Memory B cell (primary cell): ENCODE data around the gene CNOT1.

Source experiments
- ATAC-seq: fragments of 150-1000 bp; cut with Tn5 transposase; 2 replicates; pipeline ENCODE4 v1.10.0; 2021; ENCODE audit warnings: low read depth, mild to moderate bottlenecking, moderate library complexity
- DNase-seq, 2 donors: peaks; one replicate each; pipeline ENCODE4 v3.0.0; 2022; ENCODE audit warnings: low spot score in 2 of 2
- H3K27ac Mint-ChIP-seq: one replicate; pipeline ENCODE4 v1.8.0; 2022; ENCODE audit warnings: mild to moderate bottlenecking, moderate library complexity, mixed read lengths
- H3K27me3 Mint-ChIP-seq: one replicate; pipeline ENCODE4 v1.8.0; 2022; ENCODE audit warnings: mixed read lengths
- H3K36me3 Mint-ChIP-seq: one replicate; pipeline ENCODE4 v1.8.0; 2022; ENCODE audit warnings: mild to moderate bottlenecking, mixed read lengths
- H3K4me1 Mint-ChIP-seq: one replicate; pipeline ENCODE4 v1.8.0; 2022; ENCODE audit warnings: mixed read lengths
- H3K4me3 Mint-ChIP-seq: one replicate; pipeline ENCODE4 v1.8.0; 2022; ENCODE audit warnings: mild to moderate bottlenecking, moderate library complexity, mixed read lengths
- H3K9me3 Mint-ChIP-seq: one replicate; pipeline ENCODE4 v1.8.0; 2022; ENCODE audit warnings: mixed read lengths

Gene CNOT1

DNA sequence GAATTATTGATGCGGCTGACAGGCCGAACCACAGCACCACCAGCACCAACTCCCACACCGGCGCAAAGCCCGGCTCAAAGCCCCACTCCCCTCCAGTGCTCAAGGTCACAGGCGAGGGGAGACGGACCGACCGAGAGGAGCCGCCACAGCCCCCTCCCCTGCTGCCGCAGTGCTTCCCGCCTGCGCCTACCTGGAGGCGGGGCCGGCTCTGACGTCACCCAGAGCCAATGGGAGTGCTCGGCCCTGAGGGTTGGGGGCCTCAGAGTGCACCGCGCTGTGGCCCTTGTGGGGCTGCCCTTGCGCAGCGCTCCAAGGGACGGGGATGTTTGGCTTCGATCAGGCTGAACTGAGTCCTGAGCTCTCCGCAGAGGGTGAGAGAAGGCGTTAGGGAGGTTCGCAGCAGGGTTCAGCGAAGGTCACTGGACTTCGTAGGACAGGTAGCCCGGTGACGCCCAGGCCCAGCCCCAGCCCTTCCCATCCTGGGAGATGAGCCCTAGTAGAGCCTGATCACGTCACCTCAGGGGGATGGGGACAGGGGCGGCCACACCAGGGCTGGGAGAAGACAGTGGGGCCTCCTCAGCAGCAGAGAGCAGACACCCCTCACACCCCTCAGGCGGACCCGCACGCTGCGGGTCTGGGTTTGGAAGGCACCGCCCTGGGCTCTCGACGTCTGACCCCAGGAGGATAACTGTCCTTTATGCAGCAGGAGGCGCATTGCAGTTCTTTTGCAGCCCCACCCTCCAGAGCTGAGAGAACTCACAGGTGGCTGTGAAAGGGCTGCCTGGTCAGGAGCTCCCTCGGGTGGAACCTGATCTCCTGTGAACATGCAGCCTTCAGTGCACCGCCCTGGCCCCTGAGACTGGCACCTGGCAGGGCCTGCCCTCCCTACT is 128.1 kb downstream of the CNOT1 start:
- H3K27me3 Mint-ChIP-seq: peaks cover 15% of the 10 kb centered on the region
- peaks cover 9% of the 10 kb centered on the region for H3K4me1 Mint-ChIP-seq
- no peaks in the 10 kb centered on the region for H3K36me3 Mint-ChIP-seq
- H3K27ac Mint-ChIP-seq: no peak overlapping the region
- H3K4me3 Mint-ChIP-seq: peak overlapping the region; percentile 81
- no peak for DNase-seq
- H3K9me3 Mint-ChIP-seq: no peaks in the 10 kb centered on the region
- peak; percentile 39 for ATAC-seq

DNA sequence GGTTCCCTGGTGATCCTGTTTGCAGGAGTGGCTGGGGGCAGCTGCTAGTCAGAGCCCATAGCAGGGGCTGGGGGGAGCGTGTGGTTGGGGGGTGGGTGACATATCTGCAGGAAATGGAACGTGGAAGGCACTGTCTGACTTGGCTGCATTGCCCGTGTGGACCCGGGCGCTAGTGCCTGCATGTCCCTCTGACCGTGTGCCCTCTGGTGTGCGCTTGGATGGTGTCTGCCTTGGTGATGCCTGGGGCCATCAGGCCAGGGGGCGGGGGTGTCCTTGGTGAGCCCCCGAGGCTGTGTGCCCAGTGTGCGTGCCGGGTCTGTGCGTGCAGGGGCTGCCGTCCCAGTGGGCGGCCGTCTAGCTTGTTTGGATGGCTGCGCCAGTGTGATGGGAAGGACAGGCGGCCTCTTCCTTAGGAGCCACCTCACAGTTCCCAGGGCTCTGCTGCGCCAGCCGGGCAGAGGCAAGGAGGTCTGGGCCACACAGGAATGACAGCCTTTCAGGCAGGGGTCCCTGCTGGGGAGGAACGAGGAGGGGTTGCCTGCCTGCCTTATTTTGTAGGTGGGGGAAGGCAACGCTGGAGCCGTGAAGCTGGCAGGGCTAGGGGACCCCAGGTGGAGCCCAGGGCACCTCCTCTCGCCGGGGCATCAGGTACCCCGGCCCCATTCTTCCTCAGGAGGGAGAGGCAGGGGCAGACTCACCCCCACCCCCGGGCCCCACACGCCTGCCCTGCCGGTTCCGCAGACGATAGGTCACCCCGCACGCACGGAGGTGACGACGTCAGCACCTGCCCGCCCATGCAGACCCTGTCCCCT is 129.0 kb downstream of the CNOT1 start:
- Mint-ChIP-seq H3K27me3 (peaks cover 16% of the 10 kb centered on the region), H3K27ac (no peak overlapping the region), H3K4me3 (peak overlapping the region; percentile 81), H3K4me1 (peaks cover 9% of the 10 kb centered on the region), H3K36me3 (no peaks in the 10 kb centered on the region), H3K9me3 (no peaks in the 10 kb centered on the region)
- ATAC-seq (peak; percentile 25), DNase-seq (no peak)

GRCh38 chr16:58499615-58500351 is 129.8 kb downstream of the CNOT1 start, which contains the start of gene NDRG4:
NDRG4 (plus strand) TSS chr16:58500143; CDS start chr16:58500249, 106 bp downstream.
- H3K4me1 Mint-ChIP-seq: peaks cover 16% of the 10 kb centered on the region
- no peak for DNase-seq
- no peaks in the 10 kb centered on the region for H3K9me3 Mint-ChIP-seq
- peak; percentile 64 for ATAC-seq
- H3K27me3 Mint-ChIP-seq: peaks cover 22% of the 10 kb centered on the region
- no peak within 1 kb of the TSS for H3K27ac Mint-ChIP-seq
- H3K4me3 Mint-ChIP-seq: peak within 1 kb of the TSS; percentile 81
- no peaks in the 10 kb centered on the region for H3K36me3 Mint-ChIP-seq

DNA sequence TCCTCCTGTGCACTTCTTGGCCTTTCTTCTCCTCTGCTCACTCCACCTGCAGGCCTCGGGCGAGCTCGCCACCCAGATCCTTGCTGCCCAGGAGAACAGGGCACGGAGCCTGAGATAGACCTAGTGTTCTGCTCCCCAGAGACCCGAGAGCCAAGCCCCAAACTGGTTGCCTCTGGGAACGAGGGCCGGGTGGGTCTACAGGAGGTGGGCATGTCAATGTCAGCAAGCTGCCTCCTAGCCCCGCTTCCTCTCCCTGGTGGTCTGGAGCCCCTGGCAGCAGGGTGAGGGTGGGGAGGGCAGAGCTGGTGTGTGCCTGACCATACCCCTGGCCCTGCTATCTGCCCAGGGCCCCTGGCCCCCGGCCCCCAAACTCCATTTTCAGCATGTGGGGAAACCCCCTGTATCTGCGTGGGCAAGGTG is 130.5 kb downstream of the CNOT1 start:
- peaks cover 16% of the 10 kb centered on the region for H3K4me1 Mint-ChIP-seq
- H3K27me3 Mint-ChIP-seq: peaks cover 22% of the 10 kb centered on the region
- DNase-seq (no peak), ATAC-seq (no peak)
- H3K27ac Mint-ChIP-seq: no peak overlapping the region
- no peaks in the 10 kb centered on the region for H3K9me3 Mint-ChIP-seq
- H3K36me3 Mint-ChIP-seq: no peaks in the 10 kb centered on the region
- no peak overlapping the region for H3K4me3 Mint-ChIP-seq

DNA sequence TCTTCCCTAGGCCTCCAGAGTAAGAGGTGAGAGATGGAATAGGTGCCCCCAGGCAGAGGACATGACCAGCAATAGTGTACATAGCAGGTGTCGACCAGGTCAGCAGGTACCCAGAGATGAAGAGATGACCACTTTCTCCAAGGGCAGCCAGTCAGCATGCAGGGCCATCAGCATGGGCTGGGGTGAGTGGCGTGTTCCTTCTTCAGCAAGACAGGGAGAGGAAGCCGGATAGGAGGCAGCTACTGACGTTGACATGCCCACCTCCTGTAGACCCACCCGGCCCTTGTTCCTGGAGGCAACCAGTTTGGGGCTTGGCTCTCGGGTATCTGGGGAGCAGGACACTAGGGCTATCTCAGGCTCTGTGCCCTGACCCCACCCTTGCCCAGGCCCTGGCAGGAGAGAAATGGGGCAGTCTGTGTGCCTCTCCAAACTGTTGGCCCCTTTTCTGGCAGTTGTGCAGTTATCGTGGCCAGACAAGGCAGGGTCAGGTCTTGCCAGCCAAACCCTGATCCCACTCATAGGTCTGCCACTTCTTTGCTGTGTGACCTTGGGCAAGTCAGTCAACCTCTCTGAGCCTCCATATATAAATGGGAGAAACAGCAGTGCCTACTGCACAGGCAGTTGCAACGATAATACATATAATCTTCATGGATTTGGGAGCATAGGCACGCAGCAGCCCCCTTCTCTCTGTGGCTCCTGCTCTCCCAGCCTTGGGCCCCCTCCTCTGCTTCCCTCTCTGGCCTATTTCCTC is 131.1 kb downstream of the CNOT1 start:
- ATAC-seq: no peak
- Mint-ChIP-seq H3K36me3 (no peaks in the 10 kb centered on the region), H3K4me3 (no peak overlapping the region), H3K4me1 (peaks cover 16% of the 10 kb centered on the region), H3K27ac (no peak overlapping the region), H3K9me3 (no peaks in the 10 kb centered on the region), H3K27me3 (peaks cover 20% of the 10 kb centered on the region)
- DNase-seq: no peak

DNA sequence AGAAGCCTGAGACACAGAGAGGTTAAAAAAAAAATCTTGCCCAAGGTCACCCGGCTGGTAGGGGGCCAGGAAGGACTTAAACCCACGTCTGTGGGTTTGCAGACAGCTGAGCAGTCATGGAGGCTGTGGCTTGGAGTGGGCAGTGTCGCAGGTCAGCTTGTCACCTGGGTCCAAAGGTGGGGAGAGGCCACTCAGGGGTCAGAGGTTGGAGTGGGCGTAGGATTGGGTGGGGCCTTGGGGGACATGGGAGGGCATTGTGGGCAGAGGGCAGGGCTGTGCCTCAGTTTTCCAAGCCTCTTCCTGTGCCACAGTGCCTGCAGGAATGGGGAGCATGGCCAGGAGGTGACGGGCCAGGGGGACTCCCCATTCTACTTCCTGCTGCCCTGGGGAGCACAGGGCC is 131.7 kb downstream of the CNOT1 start:
- Mint-ChIP-seq H3K36me3 (no peaks in the 10 kb centered on the region), H3K9me3 (no peaks in the 10 kb centered on the region), H3K4me1 (peaks cover 18% of the 10 kb centered on the region), H3K27me3 (peaks cover 18% of the 10 kb centered on the region), H3K4me3 (no peak overlapping the region), H3K27ac (no peak overlapping the region)
- DNase-seq (no peak), ATAC-seq (no peak)

- ATAC-seq: no peak
- Mint-ChIP-seq H3K27ac (no peak overlapping the region), H3K27me3 (peaks cover 20% of the 10 kb centered on the region), H3K36me3 (no peaks in the 10 kb centered on the region), H3K4me3 (no peak overlapping the region), H3K4me1 (peaks cover 18% of the 10 kb centered on the region), H3K9me3 (no peaks in the 10 kb centered on the region)
- DNase-seq: no peak
Measured at GRCh38 chr16:58497468-58497867, 132.2 kb downstream of the CNOT1 start.

DNA sequence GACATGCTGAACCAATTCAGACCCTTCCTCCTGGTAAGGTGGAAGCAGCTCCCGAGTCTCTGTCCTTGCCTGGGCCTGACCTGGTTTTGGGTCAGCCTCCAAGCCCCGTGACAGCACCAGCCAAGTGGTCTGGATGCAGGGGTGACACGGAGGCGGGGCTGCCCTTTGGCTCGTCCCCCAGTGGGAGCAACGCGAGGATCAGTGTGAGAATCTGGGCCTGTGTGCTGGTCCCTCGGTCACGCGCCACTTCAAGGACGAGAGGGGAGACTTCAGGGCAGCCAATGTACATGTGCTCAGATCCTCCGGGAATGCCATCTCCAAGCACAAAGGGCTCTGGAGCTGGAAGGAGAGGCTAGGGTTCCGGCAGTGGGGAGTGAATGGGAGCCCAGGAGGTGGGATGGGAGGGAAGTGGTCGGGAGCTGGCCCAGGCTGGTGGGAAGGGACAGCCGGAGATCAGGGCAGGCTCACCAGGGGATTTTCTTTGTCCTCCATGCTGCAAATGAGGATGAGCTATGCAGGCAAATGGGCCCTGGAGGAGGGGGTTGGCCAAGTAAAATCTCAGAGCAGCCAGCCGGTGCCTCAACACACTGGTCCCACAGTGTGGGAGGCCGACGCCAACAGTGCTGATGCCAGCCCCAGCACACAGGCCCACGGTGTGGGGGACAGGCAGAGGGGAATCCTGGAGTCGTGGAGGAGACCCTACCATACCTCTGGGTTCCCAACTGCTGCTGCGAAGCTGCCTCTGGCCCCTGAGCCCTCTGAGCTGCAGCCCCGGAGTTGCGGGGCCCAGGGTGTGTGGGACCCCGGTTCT is 133.9 kb downstream of the CNOT1 start:
- H3K4me3 Mint-ChIP-seq: no peak overlapping the region

GRCh38 chr16:58494981-58495520 is 134.6 kb downstream of the CNOT1 start:
- Mint-ChIP-seq H3K4me1 (peaks cover 9% of the 10 kb centered on the region), H3K9me3 (no peaks in the 10 kb centered on the region), H3K27ac (no peak overlapping the region), H3K4me3 (no peak overlapping the region), H3K36me3 (no peaks in the 10 kb centered on the region), H3K27me3 (peaks cover 13% of the 10 kb centered on the region)
- DNase-seq (no peak), ATAC-seq (peak; percentile 60)

More for the DNA sequence above, 133.9 kb downstream of the CNOT1 start:
- ATAC-seq (no peak), DNase-seq (no peak)
- peaks cover 13% of the 10 kb centered on the region for H3K27me3 Mint-ChIP-seq
- no peak overlapping the region for H3K27ac Mint-ChIP-seq
- no peaks in the 10 kb centered on the region for H3K36me3 Mint-ChIP-seq
- peaks cover 12% of the 10 kb centered on the region for H3K4me1 Mint-ChIP-seq
- H3K9me3 Mint-ChIP-seq: no peaks in the 10 kb centered on the region

DNA sequence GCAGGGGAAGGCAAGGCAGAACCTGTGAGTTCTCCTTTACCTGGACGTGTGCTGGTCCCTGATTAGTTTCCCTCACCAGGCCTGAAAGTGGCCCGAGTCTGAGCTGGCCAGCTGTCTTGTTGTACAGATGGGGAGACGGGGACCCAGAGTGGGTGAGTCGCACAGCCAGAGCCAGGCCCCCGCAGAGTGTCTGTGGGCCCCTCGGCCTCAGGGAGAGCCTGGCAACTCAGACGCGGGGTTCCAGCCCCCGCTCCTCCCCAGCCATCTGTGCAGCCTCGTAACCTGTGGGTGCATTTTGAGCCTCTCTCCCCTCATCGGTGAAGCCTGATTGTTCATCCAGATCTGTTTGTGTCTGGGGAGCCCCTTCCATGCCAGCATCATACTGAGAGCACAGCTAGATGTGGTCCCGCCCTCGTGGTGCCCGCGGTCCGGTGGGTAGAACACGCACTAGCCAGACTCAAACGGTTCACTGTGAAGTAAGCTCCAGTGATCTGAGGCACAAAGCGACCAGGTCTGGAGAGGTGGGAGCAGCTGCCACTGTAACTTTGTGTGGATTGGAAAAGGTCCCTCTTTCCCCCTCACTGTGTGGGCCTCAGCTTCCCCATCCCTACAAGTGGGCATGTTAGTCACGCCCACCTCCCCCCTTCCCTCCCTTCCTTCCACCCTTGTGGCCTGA is 135.7 kb downstream of the CNOT1 start:
- H3K36me3 Mint-ChIP-seq: no peaks in the 10 kb centered on the region
- peaks cover 12% of the 10 kb centered on the region for H3K27me3 Mint-ChIP-seq

GRCh38 chr16:58492735-58493134 is 136.9 kb downstream of the CNOT1 start:
- Mint-ChIP-seq H3K4me3 (no peak overlapping the region), H3K9me3 (no peaks in the 10 kb centered on the region), H3K4me1 (peaks cover 9% of the 10 kb centered on the region), H3K27me3 (peaks cover 12% of the 10 kb centered on the region), H3K27ac (no peak overlapping the region), H3K36me3 (no peaks in the 10 kb centered on the region)
- DNase-seq (no peak), ATAC-seq (no peak)

More for the DNA sequence above, 135.7 kb downstream of the CNOT1 start:
- no peak for ATAC-seq
- no peak overlapping the region for H3K4me3 Mint-ChIP-seq
- H3K4me1 Mint-ChIP-seq: peaks cover 9% of the 10 kb centered on the region
- no peaks in the 10 kb centered on the region for H3K9me3 Mint-ChIP-seq
- no peak overlapping the region for H3K27ac Mint-ChIP-seq
- no peak for DNase-seq

DNA sequence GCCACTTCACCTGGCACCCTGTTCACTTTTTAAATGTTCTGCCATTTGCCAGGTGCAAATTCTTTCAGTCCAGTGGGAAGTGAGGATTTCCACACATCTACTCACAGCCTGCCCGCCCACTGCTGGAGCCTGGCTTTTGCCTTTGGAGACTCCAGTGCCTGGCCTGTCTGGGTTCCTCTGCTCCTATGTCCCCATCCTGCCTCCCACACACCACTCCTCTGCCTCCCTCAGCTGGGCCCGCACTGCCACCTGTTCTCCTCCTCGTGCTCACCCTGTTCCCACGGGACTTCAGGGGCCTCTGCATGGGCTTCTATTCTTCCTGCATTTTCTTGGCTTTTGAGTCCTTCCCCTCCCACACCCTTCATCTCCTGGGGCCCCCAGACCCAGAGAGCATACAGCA is 137.6 kb downstream of the CNOT1 start:
- Mint-ChIP-seq H3K4me3 (no peak overlapping the region), H3K27ac (no peak overlapping the region), H3K4me1 (peaks cover 9% of the 10 kb centered on the region), H3K36me3 (no peaks in the 10 kb centered on the region), H3K27me3 (peaks cover 12% of the 10 kb centered on the region), H3K9me3 (no peaks in the 10 kb centered on the region)
- no peak for DNase-seq
- no peak for ATAC-seq
